WI38 (cell line): ENCODE data around the gene STXBP4.

Experiments
- H3K4me3 ChIP-seq: 2 replicates; pipeline ENCODE4 v1.5.1; 2011; ENCODE audit warnings: low read depth, mild to moderate bottlenecking, control low read depth, low read length
- CTCF ChIP-seq: IDR thresholded peaks from 2 replicates; pipeline ENCODE4 v1.5.1; 2012; ENCODE audit warnings: low read depth, mild to moderate bottlenecking, control low read depth, low read length

STXBP4 gene

GRCh38 chr17:55162556-55162946 lies 194.0 kb downstream of the STXBP4 start:
- no peak for TF ChIP-seq CTCF
- no peak overlapping the region for H3K4me3 ChIP-seq

GRCh38 chr17:55163408-55163807 lies 194.8 kb downstream of the STXBP4 start:
- TF ChIP-seq CTCF = no peak

GRCh38 chr17:55166506-55166905 lies 197.9 kb downstream of the STXBP4 start:
- no peak overlapping the region for H3K4me3 ChIP-seq
- TF ChIP-seq CTCF = no peak

More at GRCh38 chr17:55163408-55163807, 194.8 kb downstream of the STXBP4 start:
- H3K4me3 ChIP-seq = no peak overlapping the region

GRCh38 chr17:55167024-55167725 lies 198.6 kb downstream of the STXBP4 start:
- no peak for TF ChIP-seq CTCF

GRCh38 chr17:55168958-55169687 lies 200.6 kb downstream of the STXBP4 start:
- no peak overlapping the region for H3K4me3 ChIP-seq
- TF ChIP-seq CTCF = no peak

More at GRCh38 chr17:55167024-55167725, 198.6 kb downstream of the STXBP4 start:
- no peak overlapping the region for H3K4me3 ChIP-seq

- no peak for TF ChIP-seq CTCF
- H3K4me3 ChIP-seq = no peak overlapping the region
Measured at GRCh38 chr17:55171634-55172328, 203.2 kb downstream of the STXBP4 start.

GRCh38 chr17:55172612-55173011 lies 204.0 kb downstream of the STXBP4 start:
- TF ChIP-seq CTCF = no peak

More at GRCh38 chr17:55172612-55173011, 204.0 kb downstream of the STXBP4 start:
- H3K4me3 ChIP-seq = no peak overlapping the region
